Activated CD4-positive, CD25-positive, alpha-beta regulatory T cell treated with anti-CD3 and anti-CD28 coated beads, Interleukin-2, amount 50 U/mL, for 72 hours (primary cell): Measurements from ENCODE around the gene CACFD1.

ENCODE experiments used
- DNase-seq: peaks from one replicate; pipeline ENCODE4 v3.0.0; 2021

CACFD1 gene

GRCh38 chr9:133520121-133520835 is 60.5 kb downstream of the CACFD1 start:
- no peak for DNase-seq
